OCI-LY7 (cell line): ENCODE results near the gene CA10.

ENCODE experiments used
- EZH2phosphoT487 ChIP-seq: fragments of 200-600 bp; sonication (generic); IDR thresholded peaks from 2 replicates; pipeline ENCODE4 v1.6.1; 2018; ENCODE audit warnings: low read depth, borderline replicate concordance, mild to moderate bottlenecking, mixed run types, antibody characterized with exemption, low read length, moderate library complexity, mixed read lengths
- TF ChIP-seq, protein P1 (sequence below): fragments of 200-600 bp; sonication (generic); conservative IDR thresholded peaks from 2 replicates; pipeline ENCODE4 v1.5.1; 2014; ENCODE audit warnings: mild to moderate bottlenecking, antibody characterized with exemption, low read length, moderate library complexity, mixed read lengths

DNA sequence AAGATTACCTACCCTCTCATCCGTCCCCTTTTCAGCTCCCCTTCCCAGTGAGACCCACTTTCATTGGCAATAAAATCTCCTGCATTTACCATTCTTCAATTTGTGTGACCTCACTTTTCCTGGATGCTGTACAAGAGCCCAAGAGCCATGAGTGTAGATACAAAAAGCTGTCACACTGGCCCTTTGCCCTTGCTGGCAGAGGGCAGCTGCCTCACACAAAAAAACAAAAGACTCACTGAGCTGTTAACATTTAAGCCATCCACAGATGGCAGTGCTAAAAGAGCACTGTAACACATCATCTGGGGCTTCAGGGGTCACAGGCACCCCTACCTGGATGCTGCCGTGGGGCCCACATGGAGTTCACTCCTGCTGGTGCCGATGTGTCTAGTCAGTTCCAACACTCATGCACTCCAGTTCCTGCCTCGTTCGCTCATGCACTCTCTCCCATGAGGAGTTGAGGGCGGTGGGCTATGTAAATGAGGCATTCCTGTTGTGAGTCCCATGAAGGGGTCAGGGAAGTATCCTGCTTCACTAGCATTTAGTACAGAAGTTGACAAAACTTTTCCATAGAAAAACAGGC lies 123.1 kb downstream of the CA10 start:
- TF ChIP-seq EZH2phosphoT487: no peak
- TF ChIP-seq, protein P1, sequence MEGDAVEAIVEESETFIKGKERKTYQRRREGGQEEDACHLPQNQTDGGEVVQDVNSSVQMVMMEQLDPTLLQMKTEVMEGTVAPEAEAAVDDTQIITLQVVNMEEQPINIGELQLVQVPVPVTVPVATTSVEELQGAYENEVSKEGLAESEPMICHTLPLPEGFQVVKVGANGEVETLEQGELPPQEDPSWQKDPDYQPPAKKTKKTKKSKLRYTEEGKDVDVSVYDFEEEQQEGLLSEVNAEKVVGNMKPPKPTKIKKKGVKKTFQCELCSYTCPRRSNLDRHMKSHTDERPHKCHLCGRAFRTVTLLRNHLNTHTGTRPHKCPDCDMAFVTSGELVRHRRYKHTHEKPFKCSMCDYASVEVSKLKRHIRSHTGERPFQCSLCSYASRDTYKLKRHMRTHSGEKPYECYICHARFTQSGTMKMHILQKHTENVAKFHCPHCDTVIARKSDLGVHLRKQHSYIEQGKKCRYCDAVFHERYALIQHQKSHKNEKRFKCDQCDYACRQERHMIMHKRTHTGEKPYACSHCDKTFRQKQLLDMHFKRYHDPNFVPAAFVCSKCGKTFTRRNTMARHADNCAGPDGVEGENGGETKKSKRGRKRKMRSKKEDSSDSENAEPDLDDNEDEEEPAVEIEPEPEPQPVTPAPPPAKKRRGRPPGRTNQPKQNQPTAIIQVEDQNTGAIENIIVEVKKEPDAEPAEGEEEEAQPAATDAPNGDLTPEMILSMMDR: no peak
